GM18519 (cell line): ENCODE measurements around the gene SSH2.

ENCODE experiments used
- ATAC-seq: cut with Tn5 transposase; IDR thresholded peaks from one replicate; pipeline ENCODE4 v1.9.1; 2021; ENCODE audit warnings: mild to moderate bottlenecking, moderate library complexity; ENCODE audit not compliant: unreplicated experiment, low FRiP score

SSH2 gene

GRCh38 chr17:29595107-29595942 lies 334.7 kb downstream of the SSH2 start:
- ATAC-seq = no peak

GRCh38 chr17:29594519-29595090 lies 335.4 kb downstream of the SSH2 start:
- ATAC-seq = no peak

GRCh38 chr17:29593591-29594518 lies 336.2 kb downstream of the SSH2 start:
- no peak for ATAC-seq

GRCh38 chr17:29592850-29593551 lies 337.0 kb downstream of the SSH2 start, which contains the start of gene ANKRD13B:
Gene ANKRD13B (plus strand): TSS chr17:29593132. CDS start chr17:29593622, 490 bp downstream.
- no peak for ATAC-seq

GRCh38 chr17:29591737-29592608 lies 338.1 kb downstream of the SSH2 start:
- ATAC-seq = no peak

GRCh38 chr17:29591146-29591736 lies 338.8 kb downstream of the SSH2 start:
- no peak for ATAC-seq

GRCh38 chr17:29590411-29591145 lies 339.4 kb downstream of the SSH2 start:
- no peak for ATAC-seq

GRCh38 chr17:29589524-29590410 lies 340.3 kb downstream of the SSH2 start, which contains the start of gene GIT1:
Gene GIT1 (minus strand): TSS chr17:29589648. CDS start chr17:29589378, 270 bp downstream.
- ATAC-seq = no peak

GRCh38 chr17:29588562-29589411 lies 341.2 kb downstream of the SSH2 start:
- no peak for ATAC-seq

GRCh38 chr17:29588017-29588561 lies 341.9 kb downstream of the SSH2 start:
- ATAC-seq = no peak

GRCh38 chr17:29587591-29587990 lies 342.4 kb downstream of the SSH2 start:
- no peak for ATAC-seq

- ATAC-seq = no peak
Observed at GRCh38 chr17:29586676-29587469, 343.2 kb downstream of the SSH2 start.

GRCh38 chr17:29585080-29585751 lies 344.8 kb downstream of the SSH2 start:
- ATAC-seq = no peak

GRCh38 chr17:29584452-29585079 lies 345.5 kb downstream of the SSH2 start:
- no peak for ATAC-seq
